ENCODE results near the gene TSTD1.

- TF ChIP-seq POLR2A (IDR thresholded peaks at IDR 0.05; ENCODE audit: low read depth, low read length), result no peak
- TF ChIP-seq TAF1 (IDR thresholded peaks at IDR 0.05; ENCODE audit: borderline replicate concordance, low read depth, low read length), result no peak
- no peak for TF ChIP-seq POLR2AphosphoS5 (IDR thresholded peaks at IDR 0.05; ENCODE audit: low read depth, low read length)
Observed at GRCh38 chr1:161001525-161001924, 37.2 kb downstream of the TSTD1 start.

Data from GM12892 (cell line).